HCT116 (cell line): ENCODE results near the gene DSTYK. TPM values are rescaled to one million over a fixed set of nuclear protein-coding genes. Genes with fewer than 3 reads are reported as not detected.

Experiments used
- ATAC-seq: fragments of 200-7000 bp; cut with Tn5 transposase; 2 replicates; pipeline ENCODE4 v1.9.1; 2020; ENCODE audit warnings: mild to moderate bottlenecking, moderate library complexity
- BruUV-seq: library from RNA; stranded (reverse); fragments of 400-500 nt; replicated peaks from 2 replicates; lab custom pipeline; 2021; lab: Mats Ljungman, UMichigan
- CTCF ChIA-PET: fragments of 300-600 bp; sonication (Branson Sonifier 250); formaldehyde crosslinking; loops from one replicate; lab custom pipeline; 2021; ENCODE audit warnings: antibody characterized with exemption; lab: Charles Lee
- POLR2A ChIA-PET: fragments of 300-600, 350-600 bp; sonication (Branson Sonifier 250); formaldehyde crosslinking; loops from one replicate; lab custom pipeline; 2021; ENCODE audit warnings: antibody characterized with exemption; lab: Charles Lee
- RAD21 ChIA-PET, 2 experiments: fragments of 300-600 bp; sonication (Branson Sonifier 250); formaldehyde crosslinking; loops; one replicate each; lab custom pipeline; 2023; ENCODE audit warnings: low total read pairs in 2 of 2; ENCODE audit not compliant: uncharacterized antibody in 2 of 2, unreplicated experiment in 2 of 2, low non-redundant PET in 1 of 2; lab: Charles Lee
- DNase-seq: peaks from one replicate; pipeline ENCODE4 v3.0.0-alpha.2; 2010; ENCODE audit warnings: low read depth, low spot score
- H2AFZ ChIP-seq: fragments of 200-600 bp; shearing (Covaris generic), sonication (generic); 2 replicates; pipeline ENCODE4 v1.6.1; 2017; ENCODE audit warnings: low read depth, mixed run types, mixed read lengths, antibody characterized with exemption, low read length; ENCODE audit not compliant: poor library complexity, severe bottlenecking
- H3K27ac ChIP-seq: 2 replicates; pipeline ENCODE4 v1.5.1; 2012; ENCODE audit warnings: low read depth, low read length
- H3K27me3 ChIP-seq: fragments of 200-600 bp; sonication (generic); 2 replicates; pipeline ENCODE4 v1.6.1; 2016; ENCODE audit warnings: mixed run types, low read length, mixed read lengths; ENCODE audit not compliant: insufficient read depth
- H3K36me3 ChIP-seq, 2 experiments: fragments of 200-500 bp in 1 of 2; fragments of 200-600 bp in 1 of 2; sonication (Bioruptor generic) in 1 of 2; sonication (generic) in 1 of 2; 2 replicates each; pipeline versions ENCODE4 v1.5.1 to v1.6.1; 2014 to 2016; ENCODE audit warnings: low read length in 2 of 2, inconsistent platforms in 1 of 2, mixed read lengths in 1 of 2, mixed run types in 1 of 2; ENCODE audit not compliant: insufficient read depth in 2 of 2, control insufficient read depth in 1 of 2
- H3K4me1 ChIP-seq, 2 experiments: fragments of 200-600 bp in 1 of 2; sonication (generic) in 1 of 2; 2 replicates each; pipeline versions ENCODE4 v1.5.1 to v1.6.1; 2012 to 2017; ENCODE audit warnings: low read length in 2 of 2, inconsistent platforms in 1 of 2, mild to moderate bottlenecking in 1 of 2, mixed read lengths in 1 of 2, mixed run types in 1 of 2, moderate library complexity in 1 of 2; ENCODE audit not compliant: insufficient read depth in 2 of 2, control insufficient read depth in 1 of 2
- H3K4me2 ChIP-seq: fragments of 200-600 bp; sonication (generic); 2 replicates; pipeline ENCODE4 v1.6.1; 2017; ENCODE audit warnings: mixed run types, low read length, mixed read lengths
- H3K4me3 ChIP-seq, 2 experiments: fragments of 200-600 bp in 1 of 2; sonication (generic) in 1 of 2; replicated peaks in 1 of 2; 2 replicates each; pipeline ENCODE4 v1.5.1; 2011 to 2016; ENCODE audit warnings: low read length in 2 of 2, control low read depth in 1 of 2, low read depth in 1 of 2, mild to moderate bottlenecking in 1 of 2, mixed read lengths in 1 of 2, mixed run types in 1 of 2
- H3K79me2 ChIP-seq: fragments of 200-600 bp; sonication (generic); 2 replicates; pipeline ENCODE4 v1.6.1; 2017; ENCODE audit warnings: mild to moderate bottlenecking, mixed run types, low read length, moderate library complexity, mixed read lengths; ENCODE audit not compliant: insufficient read depth
- H3K9ac ChIP-seq: fragments of 200-600 bp; sonication (generic); 2 replicates; pipeline ENCODE4 v1.6.1; 2016; ENCODE audit warnings: low read length, mixed read lengths
- H3K9me2 ChIP-seq: fragments of 200-600 bp; sonication (generic), shearing (Covaris generic); 2 replicates; pipeline ENCODE4 v1.6.1; 2017; ENCODE audit warnings: mixed run types, mild to moderate bottlenecking, moderate library complexity; ENCODE audit not compliant: insufficient read depth
- H3K9me3 ChIP-seq, 2 experiments: fragments of 200-500 bp in 1 of 2; fragments of 200-600 bp in 1 of 2; sonication (Bioruptor generic) in 1 of 2; sonication (generic) in 1 of 2; 2 replicates each; pipeline ENCODE4 v1.6.1; 2014 to 2017; ENCODE audit warnings: low read length in 2 of 2, mixed read lengths in 2 of 2, inconsistent platforms in 1 of 2, low read depth in 1 of 2, mild to moderate bottlenecking in 1 of 2, mixed run types in 1 of 2, moderate library complexity in 1 of 2; ENCODE audit not compliant: control insufficient read depth in 1 of 2, insufficient read depth in 1 of 2
- H4K20me1 ChIP-seq: fragments of 200-600 bp; sonication (generic), shearing (Covaris generic); 2 replicates; pipeline ENCODE4 v1.6.1; 2017; ENCODE audit warnings: mixed run types, mild to moderate bottlenecking, moderate library complexity; ENCODE audit not compliant: insufficient read depth
- CBX3 ChIP-seq: IDR thresholded peaks from 2 replicates; pipeline ENCODE4 v1.6.1; 2012; ENCODE audit warnings: low read depth
- EGR1 ChIP-seq: IDR thresholded peaks from 2 replicates; pipeline ENCODE4 v1.6.1; 2012; ENCODE audit warnings: low read depth
- ELF1 ChIP-seq: IDR thresholded peaks from 2 replicates; pipeline ENCODE4 v1.6.1; 2012; ENCODE audit warnings: low read depth, borderline replicate concordance
- EZH2phosphoT487 ChIP-seq: fragments of 200-600 bp; IDR thresholded peaks from 2 replicates; pipeline ENCODE4 v1.6.1; 2018; ENCODE audit warnings: antibody characterized with exemption, borderline replicate concordance
- FOSL1 ChIP-seq: IDR thresholded peaks from 2 replicates; pipeline ENCODE4 v1.6.1; 2012; ENCODE audit warnings: low read depth
- JUND ChIP-seq: IDR thresholded peaks from 2 replicates; pipeline ENCODE4 v1.6.1; 2012
- SIN3A ChIP-seq: IDR thresholded peaks from 2 replicates; pipeline ENCODE4 v1.6.1; 2012; ENCODE audit warnings: low read depth
- SP1 ChIP-seq: IDR thresholded peaks from 2 replicates; pipeline ENCODE4 v1.6.1; 2012; ENCODE audit warnings: low read depth
- SRF ChIP-seq: IDR thresholded peaks from 2 replicates; pipeline ENCODE4 v1.6.1; 2012; ENCODE audit warnings: low read depth
- TCF7L2 ChIP-seq: IDR thresholded peaks from 2 replicates; pipeline ENCODE4 v1.7.0; 2011; ENCODE audit warnings: borderline replicate concordance, inconsistent platforms; ENCODE audit not compliant: insufficient read depth, insufficient read length; ENCODE audit errors: extremely low read depth
- YY1 ChIP-seq: IDR thresholded peaks from 2 replicates; pipeline ENCODE4 v1.6.1; 2011; ENCODE audit warnings: low read length, low read depth, moderate library complexity, mild to moderate bottlenecking; ENCODE audit not compliant: insufficient replicate concordance; ENCODE audit errors: extremely low read depth
- ZBTB33 ChIP-seq: IDR thresholded peaks from 2 replicates; pipeline ENCODE4 v1.6.1; 2011; ENCODE audit warnings: mild to moderate bottlenecking, low read length, moderate library complexity; ENCODE audit not compliant: insufficient replicate concordance; ENCODE audit errors: extremely low read depth
- ZNF274 ChIP-seq: fragments of 200-500 bp; sonication (Bioruptor generic); IDR thresholded peaks from 2 replicates; pipeline ENCODE4 v1.6.1; 2014; ENCODE audit warnings: mild to moderate bottlenecking, low read depth, low read length, inconsistent platforms
- intact Hi-C: fragments of 100-400 bp; cut with micrococcal nuclease; formaldehyde crosslinking; loops from 2 replicates; pipeline ENCODE4 v1.10.0; 2022
- total RNA-seq: library from RNA; stranded (reverse); gene quantifications from one replicate; pipeline ENCODE4 v1.2.1, GENCODE V29; 2021; ENCODE audit not compliant: unreplicated experiment

DSTYK gene
- total RNA-seq, 1 experiment from 2014 or later, result 6.6 TPM

GRCh38 chr1:205227584-205228013 is 16.1 kb upstream of the DSTYK start, which contains the start of gene TMCC2 (continued):
- no peak; the same call in 1 of the 2 replicates for TF ChIP-seq SRF
- TF ChIP-seq SP1, result peak; percentile 94
- peak; percentile 93 for TF ChIP-seq EGR1

- no peaks in the 10 kb centered on the region for H4K20me1 ChIP-seq
- peak overlapping the region; percentile 44 to 67 for H3K4me3 ChIP-seq
- no peaks in the 10 kb centered on the region for H3K9me2 ChIP-seq
- RAD21 ChIA-PET, result no interaction called here
- intact Hi-C loops, result no loop called here
- H3K9ac ChIP-seq, result peak overlapping the region; percentile 46; the same call in 1 of the 2 replicates
- ATAC-seq (no peak), DNase-seq (peak; percentile 10)
- no peaks in the 10 kb centered on the region for H3K27me3 ChIP-seq
- H3K9me3 ChIP-seq, result no peaks in the 10 kb centered on the region
- no peaks in the 10 kb centered on the region for H3K36me3 ChIP-seq
- H3K79me2 ChIP-seq, result no peaks in the 10 kb centered on the region
- H3K27ac ChIP-seq, result no peak overlapping the region
- no peak for TF ChIP-seq YY1
- TF ChIP-seq TCF7L2, result no peak
- TF ChIP-seq SRF, result no peak
- no peak for TF ChIP-seq ELF1
- no peak for TF ChIP-seq FOSL1
- no peak for TF ChIP-seq JUND
- no peak for TF ChIP-seq EZH2phosphoT487
- TF ChIP-seq CBX3, result no peak
- no peak for TF ChIP-seq ZNF274
- no peak for TF ChIP-seq ZBTB33
- TF ChIP-seq SIN3A, result no peak
- BruUV-seq, result no TSS peak
- peaks cover 11 to 28% of the 10 kb centered on the region in 2 experiments; a peak in 3 of 4 replicates for H3K4me1 ChIP-seq
- peak overlapping the region; percentile 96 for H3K4me2 ChIP-seq
- CTCF ChIA-PET, result interaction anchor here (0.9 to 3.9 kb wide), 5 partner anchors 30 to 127 kb away, joined by 3 to 66 read pairs (median 3); no protein-coding TSS in a partner anchor
- peak overlapping the region; percentile 98 for H2AFZ ChIP-seq
- POLR2A ChIA-PET, result interaction anchor here (1.1 to 1.4 kb wide), 2 partner anchors 46 to 105 kb away, joined by 3 read pairs; partner anchors contain the start of gene RBBP5
These were observed 15.5 kb upstream of the DSTYK start for GRCh38 chr1:205226868-205227583.
